Spleen (tissue), 7 donors: Measurements from ENCODE around the gene DNAH11.

Experiments used
- CTCF ChIP-seq, 11 experiments: fragments of 200-600 bp in 7 of 11; fragments of 450-650 bp in 4 of 11; sonication (generic) in 4 of 11; IDR thresholded peaks in 8 of 11; conservative IDR thresholded peaks in 3 of 11; 1 replicate in 7 of 11; 2 replicates in 4 of 11; pipeline versions ENCODE4 v1.4.0 to v1.8.0; 2016 to 2021; ENCODE audit warnings: antibody characterized with exemption in 11 of 11, inconsistent platforms in 4 of 11, mild to moderate bottlenecking in 1 of 11
- POLR2AphosphoS5 ChIP-seq, 3 donors: sonication (generic); formaldehyde crosslinking; IDR thresholded peaks; one replicate each; pipeline ENCODE4 v1.5.1; 2017; ENCODE audit warnings: antibody characterized with exemption in 3 of 3
- donor health status: DM: no; HTN: no; CAD: no; lungs with moderate emphysema.
- donor health status: DM: no; HTN: no; CAD: no.
- donor health status: DM: no; HTN: no; CAD: no.

GRCh38 chr7:21641546-21641945 lies 98.7 kb downstream of the DNAH11 start:
- TF ChIP-seq CTCF (IDR thresholded peaks at IDR 0.05 in 8 of 11, conservative IDR thresholded peaks at IDR 0.05 in 3 of 11) (no peak), POLR2AphosphoS5 (IDR thresholded peaks at IDR 0.05) (no peak)
